Measurements from ENCODE around the gene SERINC5.

Gene SERINC5

GRCh38 chr5:80181618-80182211, 74.1 kb downstream of the SERINC5 start:
- CTCF ChIA-PET = interaction anchor here (0.8 kb wide), 1 partner anchor 85 kb away, joined by 3 read pairs; no protein-coding TSS in a partner anchor

GRCh38 chr5:80177236-80177635, 78.6 kb downstream of the SERINC5 start:
- DNase-seq (ENCODE audit: low read depth, low spot score) = no peak
- no peak overlapping the region for H3K4me3 ChIP-seq (ENCODE audit: low read depth, low read length)
- no peak for TF ChIP-seq CTCF (IDR thresholded peaks at IDR 0.05; ENCODE audit: insufficient read depth, low read length, missing control alignments)
- ChIA-PET CTCF (no interaction called here), POLR2A (no interaction called here)

More at GRCh38 chr5:80181618-80182211, 74.1 kb downstream of the SERINC5 start:
- H3K4me3 ChIP-seq (ENCODE audit: low read depth, low read length) = no peak overlapping the region
- POLR2A ChIA-PET = no interaction called here
- no peak for TF ChIP-seq CTCF (IDR thresholded peaks at IDR 0.05; ENCODE audit: insufficient read depth, low read length, missing control alignments)
- DNase-seq (ENCODE audit: low read depth, low spot score) = no peak

- no peak overlapping the region for H3K4me3 ChIP-seq (ENCODE audit: low read depth, low read length)
- CTCF ChIA-PET = no interaction called here
- POLR2A ChIA-PET = no interaction called here
- no peak for TF ChIP-seq CTCF (IDR thresholded peaks at IDR 0.05; ENCODE audit: insufficient read depth, low read length, missing control alignments)
- DNase-seq (ENCODE audit: low read depth, low spot score) = no peak
Measured at GRCh38 chr5:80175337-80175736, 80.5 kb downstream of the SERINC5 start.

GRCh38 chr5:80174790-80175189, 81.1 kb downstream of the SERINC5 start:
- no peak overlapping the region for H3K4me3 ChIP-seq (ENCODE audit: low read depth, low read length)
- CTCF ChIA-PET = no interaction called here
- TF ChIP-seq CTCF (IDR thresholded peaks at IDR 0.05; ENCODE audit: insufficient read depth, low read length, missing control alignments) = no peak
- POLR2A ChIA-PET = no interaction called here
- DNase-seq (ENCODE audit: low read depth, low spot score) = no peak

GRCh38 chr5:80172067-80172695, 83.7 kb downstream of the SERINC5 start:
- DNase-seq (ENCODE audit: low read depth, low spot score) = no peak
- no peak overlapping the region for H3K4me3 ChIP-seq (ENCODE audit: low read depth, low read length)
- no peak for TF ChIP-seq CTCF (IDR thresholded peaks at IDR 0.05; ENCODE audit: insufficient read depth, low read length, missing control alignments)
- ChIA-PET POLR2A (no interaction called here), CTCF (no interaction called here)

GRCh38 chr5:80170117-80170535, 85.7 kb downstream of the SERINC5 start:
- ChIA-PET CTCF (no interaction called here), POLR2A (no interaction called here)
- TF ChIP-seq CTCF (IDR thresholded peaks at IDR 0.05; ENCODE audit: insufficient read depth, low read length, missing control alignments) = no peak
- no peak for DNase-seq (ENCODE audit: low read depth, low spot score)
- H3K4me3 ChIP-seq (ENCODE audit: low read depth, low read length) = no peak overlapping the region
